NCI-H748 (cell line): ENCODE measurements around the gene KIAA1614.
"Not testable (repeated sequence)": the region's sequence is repeated elsewhere in the genome, so short reads cannot be mapped to it uniquely, and the experiment has no call there.

Source experiments
- DNase-seq: peaks from one replicate; lab custom pipeline; 2025; ENCODE audit not compliant: unreplicated experiment; lab: John Stamatoyannopoulos, UW

The KIAA1614 gene

GRCh38 chr1:180962178-180962577, 49.5 kb downstream of the KIAA1614 start:
- no peak for DNase-seq

GRCh38 chr1:180964056-180964455, 51.4 kb downstream of the KIAA1614 start:
- no peak for DNase-seq

GRCh38 chr1:180964595-180964994, 51.9 kb downstream of the KIAA1614 start:
- DNase-seq = peak; percentile 1

GRCh38 chr1:180966312-180966711, 53.6 kb downstream of the KIAA1614 start:
- DNase-seq = no peak

GRCh38 chr1:180966744-180967536, 54.2 kb downstream of the KIAA1614 start:
- DNase-seq = no peak

- no peak for DNase-seq
Observed at GRCh38 chr1:180967558-180967957, 54.9 kb downstream of the KIAA1614 start.

- DNase-seq = not testable (repeated sequence)
Observed at GRCh38 chr1:180968834-180969233, 56.1 kb downstream of the KIAA1614 start.

GRCh38 chr1:180969434-180969833, 56.7 kb downstream of the KIAA1614 start:
- no peak for DNase-seq

- DNase-seq = no peak
Observed at GRCh38 chr1:180970333-180971079, 57.8 kb downstream of the KIAA1614 start.

GRCh38 chr1:180971273-180971997, 58.7 kb downstream of the KIAA1614 start:
- DNase-seq = no peak

- DNase-seq = no peak
Observed at GRCh38 chr1:180973369-180973768, 60.7 kb downstream of the KIAA1614 start.

GRCh38 chr1:180974236-180974635, 61.5 kb downstream of the KIAA1614 start:
- peak; percentile 53 for DNase-seq

- DNase-seq = no peak
Observed at GRCh38 chr1:180975551-180975950, 62.9 kb downstream of the KIAA1614 start.

GRCh38 chr1:180976191-180976590, 63.5 kb downstream of the KIAA1614 start:
- DNase-seq = no peak

- DNase-seq = no peak
Observed at GRCh38 chr1:180976732-180977357, 64.1 kb downstream of the KIAA1614 start.

GRCh38 chr1:180981596-180982387, 69.1 kb downstream of the KIAA1614 start:
- no peak for DNase-seq

- DNase-seq = no peak
Observed at GRCh38 chr1:180982422-180982821, 69.7 kb downstream of the KIAA1614 start.

- peak; percentile 58 for DNase-seq
Observed at GRCh38 chr1:180988253-180988752, 75.6 kb downstream of the KIAA1614 start.

GRCh38 chr1:180994262-180994661, 81.6 kb downstream of the KIAA1614 start:
- DNase-seq = no peak

- DNase-seq = no peak
Observed at GRCh38 chr1:180997843-180998504, 85.3 kb downstream of the KIAA1614 start.
